Tibial artery (tissue), 4 donors: ENCODE results near the gene AMPH.

Source experiments
- DNase-seq, 2 donors: peaks; one replicate each; pipeline ENCODE4 v3.0.0-alpha.2; 2019
- H3K27ac ChIP-seq, 2 donors: fragments of 200-600 bp; sonication (generic) in 1 of 2; 1 replicate in 1 of 2; 2 replicates in 1 of 2; pipeline ENCODE4 v1.5.1; 2018 to 2019; ENCODE audit warnings: mild to moderate bottlenecking in 1 of 2
- H3K27me3 ChIP-seq, 2 donors: fragments of 200-600 bp; sonication (generic) in 1 of 2; one replicate each; pipeline versions ENCODE4 v1.5.1 to v1.6.0; 2016 to 2019
- H3K36me3 ChIP-seq, 3 donors: fragments of 200-600 bp; sonication (generic) in 2 of 3; one replicate each; pipeline ENCODE4 v1.5.1; 2016 to 2019; ENCODE audit warnings: mild to moderate bottlenecking in 2 of 3
- H3K4me1 ChIP-seq, 4 donors: fragments of 200-600 bp; sonication (generic) in 2 of 4; 1 replicate in 3 of 4; 2 replicates in 1 of 4; pipeline ENCODE4 v1.5.1; 2016 to 2019
- H3K4me3 ChIP-seq, 2 donors: fragments of 200-600 bp; sonication (generic) in 1 of 2; 1 replicate in 1 of 2; 2 replicates in 1 of 2; pipeline ENCODE4 v1.5.1; 2018 to 2019; ENCODE audit warnings: mild to moderate bottlenecking in 2 of 2
- H3K9me3 ChIP-seq, 3 donors: fragments of 200-600 bp; sonication (generic) in 1 of 3; one replicate each; pipeline ENCODE4 v1.5.1; 2016 to 2019
- CTCF ChIP-seq, 2 experiments: fragments of 200-600 bp in 1 of 2; fragments of 450-650 bp in 1 of 2; IDR thresholded peaks; one replicate each; pipeline ENCODE4 v1.5.1; 2017 to 2019; ENCODE audit warnings: antibody characterized with exemption in 2 of 2, mild to moderate bottlenecking in 1 of 2, moderate library complexity in 1 of 2
- intact Hi-C: fragments of 100-400 bp; cut with DNase I; formaldehyde crosslinking; loops from one replicate; pipeline ENCODE4 v1.15.0; 2023; ENCODE audit warnings: low total_unique reads

The AMPH gene

GRCh38 chr7:38453826-38454225, 177.3 kb downstream of the AMPH start:
- TF ChIP-seq CTCF (IDR thresholded peaks at IDR 0.05) = no peak
- H3K9me3 ChIP-seq = peaks cover 0 to 9% (median 0%) of the 10 kb centered on the region in 3 donors
- no peak for DNase-seq
- H3K4me3 ChIP-seq = no peak overlapping the region
- H3K4me1 ChIP-seq = peaks cover 0 to 10% (median 3%) of the 10 kb centered on the region in 4 donors
- no peaks in the 10 kb centered on the region for H3K27me3 ChIP-seq
- no peak overlapping the region for H3K27ac ChIP-seq
- no peaks in the 10 kb centered on the region for H3K36me3 ChIP-seq
- intact Hi-C loops = no loop called here

GRCh38 chr7:38453168-38453567, 178.0 kb downstream of the AMPH start:
- Histone ChIP-seq H3K27ac (no peak overlapping the region), H3K27me3 (no peaks in the 10 kb centered on the region)
- DNase-seq = no peak

GRCh38 chr7:38452681-38453108, 178.5 kb downstream of the AMPH start:
- no peak for DNase-seq
- H3K9me3 ChIP-seq = peaks cover 0 to 5% (median 0%) of the 10 kb centered on the region in 3 donors
- H3K27me3 ChIP-seq = no peaks in the 10 kb centered on the region
- no peaks in the 10 kb centered on the region for H3K36me3 ChIP-seq
- H3K4me1 ChIP-seq = peaks cover 0 to 10% (median 3%) of the 10 kb centered on the region in 4 donors
- no peak overlapping the region for H3K27ac ChIP-seq
- H3K4me3 ChIP-seq = no peak overlapping the region
- intact Hi-C loops = no loop called here
- TF ChIP-seq CTCF (IDR thresholded peaks at IDR 0.05) = no peak

More at GRCh38 chr7:38453168-38453567, 178.0 kb downstream of the AMPH start:
- Histone ChIP-seq H3K36me3 (no peaks in the 10 kb centered on the region), H3K9me3 (peaks cover 0 to 9% (median 0%) of the 10 kb centered on the region in 3 donors), H3K4me3 (no peak overlapping the region), H3K4me1 (peaks cover 0 to 10% (median 3%) of the 10 kb centered on the region in 4 donors)
- intact Hi-C loops = no loop called here
- TF ChIP-seq CTCF (IDR thresholded peaks at IDR 0.05) = no peak

- H3K4me3 ChIP-seq = no peak overlapping the region
- H3K27ac ChIP-seq = no peak overlapping the region
- no peaks in the 10 kb centered on the region for H3K36me3 ChIP-seq
- H3K4me1 ChIP-seq = peaks cover 0 to 10% (median 3%) of the 10 kb centered on the region in 4 donors
- H3K27me3 ChIP-seq = no peaks in the 10 kb centered on the region
- intact Hi-C loops = no loop called here
- TF ChIP-seq CTCF (IDR thresholded peaks at IDR 0.05) = no peak
- H3K9me3 ChIP-seq = no peaks in the 10 kb centered on the region
- no peak for DNase-seq
Observed at GRCh38 chr7:38451840-38452239, 179.3 kb downstream of the AMPH start.

- Histone ChIP-seq H3K4me3 (no peak overlapping the region), H3K27me3 (no peaks in the 10 kb centered on the region), H3K27ac (no peak overlapping the region), H3K36me3 (no peaks in the 10 kb centered on the region), H3K4me1 (peaks cover 0 to 10% (median 3%) of the 10 kb centered on the region in 4 donors), H3K9me3 (no peaks in the 10 kb centered on the region)
- no peak for TF ChIP-seq CTCF (IDR thresholded peaks at IDR 0.05)
- intact Hi-C loops = no loop called here
- no peak for DNase-seq
Observed at GRCh38 chr7:38448584-38449234, 182.5 kb downstream of the AMPH start.
